ENCODE data around the gene LZIC.

Gene LZIC

DNA sequence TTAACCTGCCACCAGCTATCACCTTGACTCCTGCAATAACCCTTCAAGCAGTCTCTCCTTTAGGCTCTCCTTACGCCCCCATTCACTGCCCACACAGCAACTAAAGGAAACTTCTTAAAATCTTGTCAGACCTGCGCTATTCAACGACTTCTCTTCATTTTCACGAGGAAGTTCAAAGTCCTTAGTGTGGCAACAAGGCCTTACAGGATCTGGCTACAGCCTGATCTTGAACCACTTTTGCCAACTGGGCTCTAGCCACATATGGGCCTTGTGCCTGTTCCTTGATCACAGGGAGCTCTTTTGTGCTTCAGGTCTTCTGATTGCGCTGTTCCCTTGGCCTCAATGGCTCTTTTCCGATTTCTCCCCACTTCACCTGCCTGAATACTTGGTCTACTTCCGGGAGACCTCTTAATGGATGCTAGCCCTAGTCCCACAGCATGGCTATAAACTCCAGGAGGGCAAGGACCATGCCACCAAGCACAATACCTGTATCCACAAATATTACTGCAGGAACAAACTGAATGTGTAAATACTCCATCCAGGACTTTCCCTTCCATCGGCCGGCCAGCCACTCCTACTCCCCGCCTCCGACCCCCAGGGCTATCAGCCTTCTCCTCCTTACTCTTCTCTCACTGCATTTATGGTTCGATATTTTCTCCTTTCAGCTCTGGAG lies 30.8 kb downstream of the LZIC start:
- Histone ChIP-seq H3K9ac (ENCODE audit: low read length in 5 of 5) (peak overlapping the region in 1 of 5 donors; percentile 17), H3K36me3 (ENCODE audit: control insufficient read depth in 5 of 5, insufficient read depth in 5 of 5, low read length in 5 of 5) (no peaks in the 10 kb centered on the region), H3K27ac (ENCODE audit: low read depth, low read length) (no peak overlapping the region), H3K9me3 (ENCODE audit: control insufficient read depth in 5 of 5, low read length in 5 of 5) (no peaks in the 10 kb centered on the region), H3K4me1 (ENCODE audit: control insufficient read depth in 5 of 5, insufficient read depth in 5 of 5, low read length in 5 of 5) (peaks cover 0 to 24% (median 20%) of the 10 kb centered on the region in 5 donors), H3K27me3 (ENCODE audit: control insufficient read depth in 5 of 5, insufficient read depth in 4 of 5, low read length in 5 of 5) (no peaks in the 10 kb centered on the region), H3K4me3 (ENCODE audit: low read depth in 1 of 5, low read length in 5 of 5) (no peak overlapping the region)

GRCh38 chr1:9910423-9911178 lies 32.6 kb downstream of the LZIC start:
- no peaks in the 10 kb centered on the region for H3K9me3 ChIP-seq (ENCODE audit: control insufficient read depth in 5 of 5, low read length in 5 of 5)
- H3K36me3 ChIP-seq (ENCODE audit: control insufficient read depth in 5 of 5, insufficient read depth in 5 of 5, low read length in 5 of 5): no peaks in the 10 kb centered on the region
- peak overlapping the region in 4 of 5 donors; percentile 66 to 89 (median 78) for H3K9ac ChIP-seq (ENCODE audit: low read length in 5 of 5)
- peaks cover 0 to 34% (median 20%) of the 10 kb centered on the region in 5 donors for H3K4me1 ChIP-seq (ENCODE audit: control insufficient read depth in 5 of 5, insufficient read depth in 5 of 5, low read length in 5 of 5)
- peak overlapping the region; percentile 66 to 96 (median 80) for H3K4me3 ChIP-seq (ENCODE audit: low read depth in 1 of 5, low read length in 5 of 5)
- H3K27ac ChIP-seq (ENCODE audit: low read depth, low read length): peak overlapping the region; percentile 83
- no peaks in the 10 kb centered on the region for H3K27me3 ChIP-seq (ENCODE audit: control insufficient read depth in 5 of 5, insufficient read depth in 4 of 5, low read length in 5 of 5)

DNA sequence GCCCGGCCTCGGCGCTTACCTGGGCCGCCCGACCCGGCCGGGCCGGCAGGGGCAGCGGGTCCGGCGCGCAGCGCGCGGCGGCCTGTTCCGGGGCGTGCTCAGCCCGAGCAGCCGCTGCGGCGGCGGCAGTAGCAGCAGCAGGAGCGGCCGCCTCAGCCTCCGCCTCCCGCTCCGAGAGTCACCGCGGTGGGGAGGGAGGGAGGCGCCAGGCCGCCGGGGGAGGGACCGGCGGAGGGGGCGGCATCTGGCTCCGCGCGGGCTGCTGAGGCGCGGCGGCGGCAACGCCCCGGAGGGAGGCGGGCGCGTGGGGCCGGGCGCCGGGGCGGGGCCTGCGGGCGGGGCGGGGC lies 33.1 kb downstream of the LZIC start, which contains the start of gene CTNNBIP1:
CTNNBIP1 (minus strand) TSS at position 194 of the 347 bp plus-strand sequence. CDS start 38,205 bp downstream, outside the sequence.
- no peaks in the 10 kb centered on the region for H3K9me3 ChIP-seq (ENCODE audit: control insufficient read depth in 5 of 5, low read length in 5 of 5)
- peak within 1 kb of the TSS; percentile 63 to 95 (median 92) for H3K9ac ChIP-seq (ENCODE audit: low read length in 5 of 5)
- peaks cover 0 to 35% (median 20%) of the 10 kb centered on the region in 5 donors for H3K4me1 ChIP-seq (ENCODE audit: control insufficient read depth in 5 of 5, insufficient read depth in 5 of 5, low read length in 5 of 5)
- no peaks in the 10 kb centered on the region for H3K36me3 ChIP-seq (ENCODE audit: control insufficient read depth in 5 of 5, insufficient read depth in 5 of 5, low read length in 5 of 5)
- H3K27me3 ChIP-seq (ENCODE audit: control insufficient read depth in 5 of 5, insufficient read depth in 4 of 5, low read length in 5 of 5): no peaks in the 10 kb centered on the region
- peak within 1 kb of the TSS; percentile 78 to 96 (median 90) for H3K4me3 ChIP-seq (ENCODE audit: low read depth in 1 of 5, low read length in 5 of 5)
- peak within 1 kb of the TSS; percentile 83 for H3K27ac ChIP-seq (ENCODE audit: low read depth, low read length)

- peak overlapping the region; percentile 78 to 90 (median 84) for H3K4me3 ChIP-seq (ENCODE audit: low read depth in 1 of 5, low read length in 5 of 5)
- no peaks in the 10 kb centered on the region for H3K27me3 ChIP-seq (ENCODE audit: control insufficient read depth in 5 of 5, insufficient read depth in 4 of 5, low read length in 5 of 5)
- H3K9ac ChIP-seq (ENCODE audit: low read length in 5 of 5): peak overlapping the region; percentile 63 to 95 (median 92)
- H3K9me3 ChIP-seq (ENCODE audit: control insufficient read depth in 5 of 5, low read length in 5 of 5): no peaks in the 10 kb centered on the region
- H3K27ac ChIP-seq (ENCODE audit: low read depth, low read length): peak overlapping the region; percentile 62
- no peaks in the 10 kb centered on the region for H3K36me3 ChIP-seq (ENCODE audit: control insufficient read depth in 5 of 5, insufficient read depth in 5 of 5, low read length in 5 of 5)
- H3K4me1 ChIP-seq (ENCODE audit: control insufficient read depth in 5 of 5, insufficient read depth in 5 of 5, low read length in 5 of 5): peaks cover 2 to 41% (median 20%) of the 10 kb centered on the region in 5 donors
Measured at GRCh38 chr1:9909234-9910046, 33.8 kb downstream of the LZIC start.

- Histone ChIP-seq H3K4me1 (ENCODE audit: control insufficient read depth in 5 of 5, insufficient read depth in 5 of 5, low read length in 5 of 5) (peaks cover 2 to 47% (median 20%) of the 10 kb centered on the region in 5 donors), H3K4me3 (ENCODE audit: low read depth in 1 of 5, low read length in 5 of 5) (peak overlapping the region; percentile 78 to 90 (median 84)), H3K9me3 (ENCODE audit: control insufficient read depth in 5 of 5, low read length in 5 of 5) (no peaks in the 10 kb centered on the region), H3K27me3 (ENCODE audit: control insufficient read depth in 5 of 5, insufficient read depth in 4 of 5, low read length in 5 of 5) (no peaks in the 10 kb centered on the region), H3K9ac (ENCODE audit: low read length in 5 of 5) (peak overlapping the region; percentile 63 to 95 (median 92)), H3K36me3 (ENCODE audit: control insufficient read depth in 5 of 5, insufficient read depth in 5 of 5, low read length in 5 of 5) (no peaks in the 10 kb centered on the region), H3K27ac (ENCODE audit: low read depth, low read length) (peak overlapping the region; percentile 62)
Measured at GRCh38 chr1:9908871-9909233, 34.3 kb downstream of the LZIC start.

DNA sequence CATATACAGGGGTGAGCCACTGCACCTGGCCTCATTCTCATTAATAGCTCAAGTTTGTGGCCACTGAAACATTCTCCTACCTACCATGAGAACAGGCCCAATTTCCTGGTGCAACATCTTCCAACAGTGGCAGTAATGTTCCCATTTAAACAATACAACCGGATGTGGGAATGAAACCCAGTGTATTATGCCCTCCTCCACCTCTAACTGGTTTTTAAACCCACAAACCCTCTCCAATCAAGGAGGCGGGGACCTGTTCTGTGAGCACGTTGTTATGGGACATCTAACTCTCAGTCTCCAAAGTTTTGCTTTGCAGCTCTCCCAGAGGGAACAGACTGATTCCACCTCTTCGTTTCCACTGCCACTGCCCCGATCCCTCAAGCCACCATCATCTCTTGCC lies 35.8 kb downstream of the LZIC start:
- Histone ChIP-seq H3K9me3 (ENCODE audit: control insufficient read depth in 5 of 5, low read length in 5 of 5) (no peaks in the 10 kb centered on the region), H3K9ac (ENCODE audit: low read length in 5 of 5) (no peak overlapping the region), H3K4me3 (ENCODE audit: low read depth in 1 of 5, low read length in 5 of 5) (peak overlapping the region in 3 of 5 donors; percentile 14 to 44 (median 22)), H3K36me3 (ENCODE audit: control insufficient read depth in 5 of 5, insufficient read depth in 5 of 5, low read length in 5 of 5) (no peaks in the 10 kb centered on the region), H3K27ac (ENCODE audit: low read depth, low read length) (no peak overlapping the region), H3K27me3 (ENCODE audit: control insufficient read depth in 5 of 5, insufficient read depth in 4 of 5, low read length in 5 of 5) (no peaks in the 10 kb centered on the region), H3K4me1 (ENCODE audit: control insufficient read depth in 5 of 5, insufficient read depth in 5 of 5, low read length in 5 of 5) (peaks cover 2 to 59% (median 22%) of the 10 kb centered on the region in 5 donors)

DNA sequence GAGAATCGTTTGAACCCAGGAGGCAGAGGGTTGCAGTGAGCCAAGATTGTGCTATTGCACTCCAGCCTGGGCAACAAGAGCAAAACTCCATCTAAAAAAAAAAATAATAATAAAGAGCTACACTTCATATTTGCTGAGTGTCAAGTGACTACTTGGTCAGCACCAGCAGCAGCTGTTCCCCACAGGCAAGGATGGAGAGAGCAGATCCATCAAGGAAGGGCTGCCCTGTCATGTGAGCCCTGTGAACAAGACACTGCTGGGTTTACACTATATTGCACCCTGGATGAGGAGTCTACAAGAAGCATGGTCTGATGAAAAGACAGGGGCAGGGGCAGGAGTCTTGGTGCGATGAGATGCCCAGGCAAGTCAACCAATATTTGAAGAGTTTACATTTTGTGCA lies 36.7 kb downstream of the LZIC start:
- H3K36me3 ChIP-seq (ENCODE audit: control insufficient read depth in 5 of 5, insufficient read depth in 5 of 5, low read length in 5 of 5): no peaks in the 10 kb centered on the region
- H3K4me1 ChIP-seq (ENCODE audit: control insufficient read depth in 5 of 5, insufficient read depth in 5 of 5, low read length in 5 of 5): peaks cover 4 to 69% (median 31%) of the 10 kb centered on the region in 5 donors
- no peaks in the 10 kb centered on the region for H3K27me3 ChIP-seq (ENCODE audit: control insufficient read depth in 5 of 5, insufficient read depth in 4 of 5, low read length in 5 of 5)
- no peak overlapping the region for H3K9ac ChIP-seq (ENCODE audit: low read length in 5 of 5)
- H3K4me3 ChIP-seq (ENCODE audit: low read depth in 1 of 5, low read length in 5 of 5): no peak overlapping the region
- no peak overlapping the region for H3K27ac ChIP-seq (ENCODE audit: low read depth, low read length)
- H3K9me3 ChIP-seq (ENCODE audit: control insufficient read depth in 5 of 5, low read length in 5 of 5): no peaks in the 10 kb centered on the region

DNA sequence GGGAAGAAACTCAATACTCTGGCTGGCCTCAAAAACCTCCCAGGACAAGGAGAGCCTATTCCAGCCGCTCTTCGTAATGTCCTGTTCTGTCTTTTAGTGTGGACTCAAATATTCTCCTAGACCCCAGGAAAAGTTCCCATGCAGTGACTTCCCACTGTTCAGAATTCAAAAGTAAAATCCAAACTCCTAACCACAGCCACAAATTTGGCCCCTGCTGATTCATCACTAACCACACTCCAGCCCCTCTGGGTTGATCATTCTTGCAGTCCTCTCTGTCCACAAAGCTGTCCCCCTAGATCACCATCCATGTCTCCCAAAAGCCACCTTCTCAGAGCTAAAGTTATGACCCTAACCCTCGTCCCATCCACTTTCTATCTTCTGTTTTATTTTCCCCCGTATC lies 38.2 kb downstream of the LZIC start:
- no peaks in the 10 kb centered on the region for H3K9me3 ChIP-seq (ENCODE audit: control insufficient read depth in 5 of 5, low read length in 5 of 5)
- H3K9ac ChIP-seq (ENCODE audit: low read length in 5 of 5): no peak overlapping the region
- H3K4me1 ChIP-seq (ENCODE audit: control insufficient read depth in 5 of 5, insufficient read depth in 5 of 5, low read length in 5 of 5): peaks cover 4 to 76% (median 37%) of the 10 kb centered on the region in 5 donors
- H3K36me3 ChIP-seq (ENCODE audit: control insufficient read depth in 5 of 5, insufficient read depth in 5 of 5, low read length in 5 of 5): no peaks in the 10 kb centered on the region
- no peaks in the 10 kb centered on the region for H3K27me3 ChIP-seq (ENCODE audit: control insufficient read depth in 5 of 5, insufficient read depth in 4 of 5, low read length in 5 of 5)
- H3K4me3 ChIP-seq (ENCODE audit: low read depth in 1 of 5, low read length in 5 of 5): no peak overlapping the region
- H3K27ac ChIP-seq (ENCODE audit: low read depth, low read length): no peak overlapping the region

- Histone ChIP-seq H3K4me1 (ENCODE audit: control insufficient read depth in 5 of 5, insufficient read depth in 5 of 5, low read length in 5 of 5) (peaks cover 4 to 78% (median 35%) of the 10 kb centered on the region in 5 donors), H3K27me3 (ENCODE audit: control insufficient read depth in 5 of 5, insufficient read depth in 4 of 5, low read length in 5 of 5) (no peaks in the 10 kb centered on the region), H3K9ac (ENCODE audit: low read length in 5 of 5) (no peak overlapping the region), H3K4me3 (ENCODE audit: low read depth in 1 of 5, low read length in 5 of 5) (no peak overlapping the region), H3K27ac (ENCODE audit: low read depth, low read length) (peak overlapping the region; percentile 13), H3K36me3 (ENCODE audit: control insufficient read depth in 5 of 5, insufficient read depth in 5 of 5, low read length in 5 of 5) (no peaks in the 10 kb centered on the region), H3K9me3 (ENCODE audit: control insufficient read depth in 5 of 5, low read length in 5 of 5) (no peaks in the 10 kb centered on the region)
Measured at GRCh38 chr1:9904596-9904995, 38.6 kb downstream of the LZIC start.

Measured in subcutaneous abdominal adipose tissue (tissue), 5 donors.